Calu3 (cell line): ENCODE data around the gene METTL21A. TPM values are rescaled to one million over a fixed set of nuclear protein-coding genes. Genes with fewer than 3 reads are reported as not detected.

Experiments used
- BruUV-seq: library from RNA; stranded (reverse); fragments of 400-500 nt; replicated peaks from 2 replicates; lab custom pipeline; 2021; lab: Mats Ljungman, UMichigan
- CTCF ChIA-PET: fragments of 300-600 bp; sonication (Branson Sonifier 250); formaldehyde crosslinking; loops from one replicate; lab custom pipeline; 2022; ENCODE audit warnings: antibody characterized with exemption; lab: Charles Lee
- DNase-seq: peaks from one replicate; pipeline ENCODE4 v3.0.0; 2022
- H3K27ac Mint-ChIP-seq: one replicate; pipeline ENCODE4 v1.8.0; 2022; ENCODE audit warnings: mixed read lengths; ENCODE audit not compliant: unreplicated experiment
- H3K27me3 Mint-ChIP-seq: one replicate; pipeline ENCODE4 v1.8.0; 2022; ENCODE audit warnings: mixed read lengths; ENCODE audit not compliant: unreplicated experiment
- H3K36me3 Mint-ChIP-seq: one replicate; pipeline ENCODE4 v1.8.0; 2022; ENCODE audit warnings: mild to moderate bottlenecking, moderate library complexity, mixed read lengths; ENCODE audit not compliant: insufficient read depth, unreplicated experiment
- H3K4me1 Mint-ChIP-seq: one replicate; pipeline ENCODE4 v1.8.0; 2022; ENCODE audit warnings: mild to moderate bottlenecking, low read depth, mixed read lengths; ENCODE audit not compliant: unreplicated experiment
- H3K4me3 Mint-ChIP-seq: one replicate; pipeline ENCODE4 v1.8.0; 2022; ENCODE audit warnings: mild to moderate bottlenecking, low read depth, moderate library complexity, mixed read lengths; ENCODE audit not compliant: unreplicated experiment
- H3K9me3 Mint-ChIP-seq: one replicate; pipeline ENCODE4 v1.8.0; 2022; ENCODE audit warnings: low read depth, mixed read lengths; ENCODE audit not compliant: unreplicated experiment
- intact Hi-C: fragments of 100-400 bp; cut with micrococcal nuclease; formaldehyde crosslinking; loops from one replicate; pipeline ENCODE4 v1.10.0; 2022; ENCODE audit not compliant: unreplicated experiment
- total RNA-seq: library from RNA; stranded (reverse); gene quantifications from 2 replicates; pipeline ENCODE4 v1.2.3, GENCODE V29; 2022
- TF ChIP-seq, protein P1 (sequence below): fragments of 200-600 bp; IDR thresholded peaks from one replicate; pipeline ENCODE4 v1.8.0; 2022; ENCODE audit warnings: antibody characterized with exemption; ENCODE audit not compliant: unreplicated experiment

METTL21A gene
- total RNA-seq, 1 experiment from 2014 or later = 27.6 TPM

DNA sequence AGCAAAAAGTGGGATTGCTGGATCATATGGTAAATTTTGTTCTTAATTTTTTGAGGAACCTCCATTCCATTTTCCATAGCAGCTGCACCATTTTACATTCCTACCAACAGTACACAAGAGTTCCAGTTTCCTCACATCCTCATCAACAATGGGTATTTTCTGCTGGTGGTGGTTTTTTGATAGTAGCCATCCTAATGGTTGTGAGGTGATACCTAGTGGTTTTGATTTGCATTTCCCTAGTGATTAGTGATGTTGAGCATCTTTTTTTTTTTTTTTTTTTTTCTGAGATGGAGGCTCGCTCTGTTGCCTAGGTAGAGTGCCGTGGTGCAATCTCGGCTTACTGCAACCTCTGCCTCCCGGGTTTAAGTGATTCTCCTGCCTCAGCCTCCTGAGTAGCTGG is 30.5 kb downstream of the METTL21A start:
- intact Hi-C loops = no loop called here
- CTCF ChIA-PET = no interaction called here
- DNase-seq = no peak
- no TSS peak for BruUV-seq
- Mint-ChIP-seq H3K27ac (no peak overlapping the region), H3K4me1 (no peaks in the 10 kb centered on the region), H3K9me3 (no peaks in the 10 kb centered on the region), H3K27me3 (no peaks in the 10 kb centered on the region), H3K4me3 (no peak overlapping the region), H3K36me3 (peaks cover 32% of the 10 kb centered on the region)
- TF ChIP-seq, protein P1, sequence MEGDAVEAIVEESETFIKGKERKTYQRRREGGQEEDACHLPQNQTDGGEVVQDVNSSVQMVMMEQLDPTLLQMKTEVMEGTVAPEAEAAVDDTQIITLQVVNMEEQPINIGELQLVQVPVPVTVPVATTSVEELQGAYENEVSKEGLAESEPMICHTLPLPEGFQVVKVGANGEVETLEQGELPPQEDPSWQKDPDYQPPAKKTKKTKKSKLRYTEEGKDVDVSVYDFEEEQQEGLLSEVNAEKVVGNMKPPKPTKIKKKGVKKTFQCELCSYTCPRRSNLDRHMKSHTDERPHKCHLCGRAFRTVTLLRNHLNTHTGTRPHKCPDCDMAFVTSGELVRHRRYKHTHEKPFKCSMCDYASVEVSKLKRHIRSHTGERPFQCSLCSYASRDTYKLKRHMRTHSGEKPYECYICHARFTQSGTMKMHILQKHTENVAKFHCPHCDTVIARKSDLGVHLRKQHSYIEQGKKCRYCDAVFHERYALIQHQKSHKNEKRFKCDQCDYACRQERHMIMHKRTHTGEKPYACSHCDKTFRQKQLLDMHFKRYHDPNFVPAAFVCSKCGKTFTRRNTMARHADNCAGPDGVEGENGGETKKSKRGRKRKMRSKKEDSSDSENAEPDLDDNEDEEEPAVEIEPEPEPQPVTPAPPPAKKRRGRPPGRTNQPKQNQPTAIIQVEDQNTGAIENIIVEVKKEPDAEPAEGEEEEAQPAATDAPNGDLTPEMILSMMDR = no peak

DNA sequence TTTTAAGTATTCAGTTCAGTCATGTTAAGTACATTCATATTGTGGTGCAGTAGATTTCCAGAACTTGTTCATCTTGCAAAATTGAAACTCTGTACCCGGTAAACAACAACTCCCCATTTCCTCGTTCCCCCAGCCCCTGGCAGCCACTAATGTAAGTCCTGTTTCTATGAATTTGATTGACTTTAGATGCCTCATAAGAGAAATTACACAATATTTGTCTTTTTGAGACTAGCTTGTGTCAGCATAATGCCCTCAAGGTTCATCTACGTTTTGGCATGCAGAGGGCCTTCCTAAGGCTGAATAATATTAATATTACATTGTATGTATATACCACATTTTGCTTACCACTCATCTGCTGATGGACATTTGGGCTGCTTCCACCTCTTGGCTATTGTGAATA is 30.9 kb downstream of the METTL21A start:
- Mint-ChIP-seq H3K36me3 (peaks cover 32% of the 10 kb centered on the region), H3K27me3 (no peaks in the 10 kb centered on the region), H3K9me3 (no peaks in the 10 kb centered on the region), H3K27ac (no peak overlapping the region), H3K4me3 (no peak overlapping the region), H3K4me1 (no peaks in the 10 kb centered on the region)
- CTCF ChIA-PET = no interaction called here
- no TSS peak for BruUV-seq
- DNase-seq = no peak
- TF ChIP-seq, protein P1 = no peak
- intact Hi-C loops = no loop called here

DNA sequence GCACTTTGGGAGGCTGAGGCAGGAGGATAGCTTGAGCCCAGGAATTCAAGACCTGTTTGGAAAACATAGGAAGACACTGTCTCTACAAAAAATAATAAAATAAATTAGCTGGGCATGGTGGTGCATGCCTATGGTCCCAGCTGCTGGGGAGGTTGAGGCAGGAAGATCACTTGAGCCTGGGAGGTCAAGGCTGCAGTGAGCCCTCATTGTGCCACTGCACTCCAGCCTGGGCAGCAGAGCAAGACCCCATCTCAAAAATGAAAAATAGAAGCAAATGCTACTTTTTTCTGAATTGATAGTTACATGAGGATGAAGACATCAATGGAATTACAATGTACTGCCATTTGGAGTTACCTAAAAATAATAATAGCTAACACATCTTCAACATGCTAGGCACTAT is 31.9 kb downstream of the METTL21A start:
- no peaks in the 10 kb centered on the region for H3K4me1 Mint-ChIP-seq
- DNase-seq = no peak
- no TSS peak for BruUV-seq
- H3K4me3 Mint-ChIP-seq = no peak overlapping the region
- CTCF ChIA-PET = no interaction called here
- intact Hi-C loops = no loop called here
- H3K9me3 Mint-ChIP-seq = no peaks in the 10 kb centered on the region
- H3K27ac Mint-ChIP-seq = no peak overlapping the region
- no peaks in the 10 kb centered on the region for H3K27me3 Mint-ChIP-seq
- TF ChIP-seq, protein P1 = no peak
- H3K36me3 Mint-ChIP-seq = peaks cover 32% of the 10 kb centered on the region

DNA sequence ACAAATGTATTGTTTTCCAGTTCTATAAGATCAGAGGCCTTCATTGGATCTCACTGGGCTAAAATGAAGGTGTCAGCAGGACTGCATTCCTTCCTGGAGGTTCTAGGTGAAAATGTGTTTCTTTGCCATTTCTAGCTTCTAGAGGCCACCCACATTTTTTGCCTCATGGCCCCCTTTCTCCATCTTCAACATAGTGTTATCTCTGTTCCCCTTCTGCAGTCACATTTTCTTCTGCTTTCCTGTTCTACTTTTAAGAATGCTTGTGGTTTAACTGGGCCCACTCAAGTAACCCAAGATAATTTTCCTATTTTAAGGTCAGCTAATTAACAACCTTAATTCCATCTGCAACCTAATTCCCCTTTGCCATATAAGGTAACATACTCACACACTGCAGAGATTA is 36.1 kb downstream of the METTL21A start:
- Mint-ChIP-seq H3K27me3 (no peaks in the 10 kb centered on the region), H3K27ac (no peak overlapping the region), H3K36me3 (peaks cover 46% of the 10 kb centered on the region), H3K4me1 (no peaks in the 10 kb centered on the region), H3K4me3 (no peak overlapping the region), H3K9me3 (no peaks in the 10 kb centered on the region)
- CTCF ChIA-PET = interaction anchor here (0.7 kb wide), 1 partner anchor 57 kb away, joined by 4 read pairs; no protein-coding TSS in a partner anchor
- BruUV-seq = no TSS peak
- intact Hi-C loops = no loop called here
- TF ChIP-seq, protein P1 = no peak
- no peak for DNase-seq
